HCT116 (cell line): ENCODE results near the gene CDR2L. TPM values are rescaled to one million over a fixed set of nuclear protein-coding genes. Genes with fewer than 3 reads are reported as not detected.

Experiments
- ATAC-seq: fragments of 200-7000 bp; cut with Tn5 transposase; 2 replicates; pipeline ENCODE4 v1.9.1; 2020; ENCODE audit warnings: mild to moderate bottlenecking, moderate library complexity
- BruUV-seq: library from RNA; stranded (reverse); fragments of 400-500 nt; replicated peaks from 2 replicates; lab custom pipeline; 2021; lab: Mats Ljungman, UMichigan
- CTCF ChIA-PET: fragments of 300-600 bp; sonication (Branson Sonifier 250); formaldehyde crosslinking; loops from one replicate; lab custom pipeline; 2021; ENCODE audit warnings: antibody characterized with exemption; lab: Charles Lee
- POLR2A ChIA-PET: fragments of 300-600, 350-600 bp; sonication (Branson Sonifier 250); formaldehyde crosslinking; loops from one replicate; lab custom pipeline; 2021; ENCODE audit warnings: antibody characterized with exemption; lab: Charles Lee
- RAD21 ChIA-PET, 2 experiments: fragments of 300-600 bp; sonication (Branson Sonifier 250); formaldehyde crosslinking; loops; one replicate each; lab custom pipeline; 2023; ENCODE audit warnings: low total read pairs in 2 of 2; ENCODE audit not compliant: uncharacterized antibody in 2 of 2, unreplicated experiment in 2 of 2, low non-redundant PET in 1 of 2; lab: Charles Lee
- DNase-seq: peaks from one replicate; pipeline ENCODE4 v3.0.0-alpha.2; 2010; ENCODE audit warnings: low read depth, low spot score
- H2AFZ ChIP-seq: fragments of 200-600 bp; shearing (Covaris generic), sonication (generic); 2 replicates; pipeline ENCODE4 v1.6.1; 2017; ENCODE audit warnings: low read depth, mixed run types, mixed read lengths, antibody characterized with exemption, low read length; ENCODE audit not compliant: poor library complexity, severe bottlenecking
- H3K27ac ChIP-seq: 2 replicates; pipeline ENCODE4 v1.5.1; 2012; ENCODE audit warnings: low read depth, low read length
- H3K27me3 ChIP-seq: fragments of 200-600 bp; sonication (generic); 2 replicates; pipeline ENCODE4 v1.6.1; 2016; ENCODE audit warnings: mixed run types, low read length, mixed read lengths; ENCODE audit not compliant: insufficient read depth
- H3K36me3 ChIP-seq, 2 experiments: fragments of 200-500 bp in 1 of 2; fragments of 200-600 bp in 1 of 2; sonication (Bioruptor generic) in 1 of 2; sonication (generic) in 1 of 2; 2 replicates each; pipeline versions ENCODE4 v1.5.1 to v1.6.1; 2014 to 2016; ENCODE audit warnings: low read length in 2 of 2, inconsistent platforms in 1 of 2, mixed read lengths in 1 of 2, mixed run types in 1 of 2; ENCODE audit not compliant: insufficient read depth in 2 of 2, control insufficient read depth in 1 of 2
- H3K4me1 ChIP-seq, 2 experiments: fragments of 200-600 bp in 1 of 2; sonication (generic) in 1 of 2; 2 replicates each; pipeline versions ENCODE4 v1.5.1 to v1.6.1; 2012 to 2017; ENCODE audit warnings: low read length in 2 of 2, inconsistent platforms in 1 of 2, mild to moderate bottlenecking in 1 of 2, mixed read lengths in 1 of 2, mixed run types in 1 of 2, moderate library complexity in 1 of 2; ENCODE audit not compliant: insufficient read depth in 2 of 2, control insufficient read depth in 1 of 2
- H3K4me2 ChIP-seq: fragments of 200-600 bp; sonication (generic); 2 replicates; pipeline ENCODE4 v1.6.1; 2017; ENCODE audit warnings: mixed run types, low read length, mixed read lengths
- H3K4me3 ChIP-seq, 2 experiments: fragments of 200-600 bp in 1 of 2; sonication (generic) in 1 of 2; replicated peaks in 1 of 2; 2 replicates each; pipeline ENCODE4 v1.5.1; 2011 to 2016; ENCODE audit warnings: low read length in 2 of 2, control low read depth in 1 of 2, low read depth in 1 of 2, mild to moderate bottlenecking in 1 of 2, mixed read lengths in 1 of 2, mixed run types in 1 of 2
- H3K79me2 ChIP-seq: fragments of 200-600 bp; sonication (generic); 2 replicates; pipeline ENCODE4 v1.6.1; 2017; ENCODE audit warnings: mild to moderate bottlenecking, mixed run types, low read length, moderate library complexity, mixed read lengths; ENCODE audit not compliant: insufficient read depth
- H3K9ac ChIP-seq: fragments of 200-600 bp; sonication (generic); 2 replicates; pipeline ENCODE4 v1.6.1; 2016; ENCODE audit warnings: low read length, mixed read lengths
- H3K9me2 ChIP-seq: fragments of 200-600 bp; sonication (generic), shearing (Covaris generic); 2 replicates; pipeline ENCODE4 v1.6.1; 2017; ENCODE audit warnings: mixed run types, mild to moderate bottlenecking, moderate library complexity; ENCODE audit not compliant: insufficient read depth
- H3K9me3 ChIP-seq, 2 experiments: fragments of 200-500 bp in 1 of 2; fragments of 200-600 bp in 1 of 2; sonication (Bioruptor generic) in 1 of 2; sonication (generic) in 1 of 2; 2 replicates each; pipeline ENCODE4 v1.6.1; 2014 to 2017; ENCODE audit warnings: low read length in 2 of 2, mixed read lengths in 2 of 2, inconsistent platforms in 1 of 2, low read depth in 1 of 2, mild to moderate bottlenecking in 1 of 2, mixed run types in 1 of 2, moderate library complexity in 1 of 2; ENCODE audit not compliant: control insufficient read depth in 1 of 2, insufficient read depth in 1 of 2
- H4K20me1 ChIP-seq: fragments of 200-600 bp; sonication (generic), shearing (Covaris generic); 2 replicates; pipeline ENCODE4 v1.6.1; 2017; ENCODE audit warnings: mixed run types, mild to moderate bottlenecking, moderate library complexity; ENCODE audit not compliant: insufficient read depth
- CEBPB ChIP-seq: IDR thresholded peaks from 2 replicates; pipeline ENCODE4 v1.6.1; 2012; ENCODE audit warnings: low read depth
- EGR1 ChIP-seq: IDR thresholded peaks from 2 replicates; pipeline ENCODE4 v1.6.1; 2012; ENCODE audit warnings: low read depth
- EZH2 ChIP-seq: fragments of 200-600 bp; sonication (generic); IDR thresholded peaks from 2 replicates; pipeline ENCODE4 v1.6.1; 2017; ENCODE audit warnings: antibody characterized with exemption, mixed run types
- EZH2phosphoT487 ChIP-seq: fragments of 200-600 bp; IDR thresholded peaks from 2 replicates; pipeline ENCODE4 v1.6.1; 2018; ENCODE audit warnings: antibody characterized with exemption, borderline replicate concordance
- FOSL1 ChIP-seq: IDR thresholded peaks from 2 replicates; pipeline ENCODE4 v1.6.1; 2012; ENCODE audit warnings: low read depth
- POLR2A ChIP-seq: IDR thresholded peaks from 2 replicates; pipeline ENCODE4 v1.7.0; 2011; ENCODE audit warnings: borderline replicate concordance; ENCODE audit not compliant: insufficient read depth, insufficient read length; ENCODE audit errors: extremely low read depth
- POLR2AphosphoS5 ChIP-seq: IDR thresholded peaks from 2 replicates; pipeline ENCODE4 v1.6.1; 2011; ENCODE audit warnings: mild to moderate bottlenecking, low read depth, low read length, moderate library complexity
- SIN3A ChIP-seq: IDR thresholded peaks from 2 replicates; pipeline ENCODE4 v1.6.1; 2012; ENCODE audit warnings: low read depth
- SP1 ChIP-seq: IDR thresholded peaks from 2 replicates; pipeline ENCODE4 v1.6.1; 2012; ENCODE audit warnings: low read depth
- SRF ChIP-seq: IDR thresholded peaks from 2 replicates; pipeline ENCODE4 v1.6.1; 2012; ENCODE audit warnings: low read depth
- TCF7L2 ChIP-seq: IDR thresholded peaks from 2 replicates; pipeline ENCODE4 v1.7.0; 2011; ENCODE audit warnings: borderline replicate concordance, inconsistent platforms; ENCODE audit not compliant: insufficient read depth, insufficient read length; ENCODE audit errors: extremely low read depth
- ZFX ChIP-seq: fragments of 450-650 bp; IDR thresholded peaks from 2 replicates; pipeline ENCODE4 v1.6.1; 2017
- ZNF274 ChIP-seq: fragments of 200-500 bp; sonication (Bioruptor generic); IDR thresholded peaks from 2 replicates; pipeline ENCODE4 v1.6.1; 2014; ENCODE audit warnings: mild to moderate bottlenecking, low read depth, low read length, inconsistent platforms
- intact Hi-C: fragments of 100-400 bp; cut with micrococcal nuclease; formaldehyde crosslinking; loops from 2 replicates; pipeline ENCODE4 v1.10.0; 2022
- total RNA-seq: library from RNA; stranded (reverse); gene quantifications from one replicate; pipeline ENCODE4 v1.2.1, GENCODE V29; 2021; ENCODE audit not compliant: unreplicated experiment
- TF ChIP-seq, protein P1 (sequence below): IDR thresholded peaks from 2 replicates; pipeline ENCODE4 v1.6.1; 2012
- TF ChIP-seq, protein P2 (sequence below): IDR thresholded peaks from 2 replicates; pipeline ENCODE4 v1.6.1; 2012
- TF ChIP-seq, protein P3 (sequence below): IDR thresholded peaks from 2 replicates; pipeline ENCODE4 v1.6.1; 2011; ENCODE audit warnings: mild to moderate bottlenecking, low read length, moderate library complexity; ENCODE audit not compliant: insufficient replicate concordance; ENCODE audit errors: extremely low read depth
- TF ChIP-seq, protein P4 (sequence below), 3 experiments: fragments of 200-600 bp in 1 of 3; sonication (generic) in 1 of 3; IDR thresholded peaks in 2 of 3; conservative IDR thresholded peaks in 1 of 3; 2 replicates each; pipeline ENCODE4 v1.5.1; 2012 to 2017; ENCODE audit warnings: low read depth in 2 of 3, low read length in 2 of 3, antibody characterized with exemption in 1 of 3, borderline replicate concordance in 1 of 3, control low read depth in 1 of 3, mild to moderate bottlenecking in 1 of 3, mixed read lengths in 1 of 3, mixed run types in 1 of 3, moderate library complexity in 1 of 3; ENCODE audit not compliant: insufficient read depth in 1 of 3

The CDR2L gene
- total RNA-seq, 1 experiment from 2014 or later, result 26.5 TPM

DNA sequence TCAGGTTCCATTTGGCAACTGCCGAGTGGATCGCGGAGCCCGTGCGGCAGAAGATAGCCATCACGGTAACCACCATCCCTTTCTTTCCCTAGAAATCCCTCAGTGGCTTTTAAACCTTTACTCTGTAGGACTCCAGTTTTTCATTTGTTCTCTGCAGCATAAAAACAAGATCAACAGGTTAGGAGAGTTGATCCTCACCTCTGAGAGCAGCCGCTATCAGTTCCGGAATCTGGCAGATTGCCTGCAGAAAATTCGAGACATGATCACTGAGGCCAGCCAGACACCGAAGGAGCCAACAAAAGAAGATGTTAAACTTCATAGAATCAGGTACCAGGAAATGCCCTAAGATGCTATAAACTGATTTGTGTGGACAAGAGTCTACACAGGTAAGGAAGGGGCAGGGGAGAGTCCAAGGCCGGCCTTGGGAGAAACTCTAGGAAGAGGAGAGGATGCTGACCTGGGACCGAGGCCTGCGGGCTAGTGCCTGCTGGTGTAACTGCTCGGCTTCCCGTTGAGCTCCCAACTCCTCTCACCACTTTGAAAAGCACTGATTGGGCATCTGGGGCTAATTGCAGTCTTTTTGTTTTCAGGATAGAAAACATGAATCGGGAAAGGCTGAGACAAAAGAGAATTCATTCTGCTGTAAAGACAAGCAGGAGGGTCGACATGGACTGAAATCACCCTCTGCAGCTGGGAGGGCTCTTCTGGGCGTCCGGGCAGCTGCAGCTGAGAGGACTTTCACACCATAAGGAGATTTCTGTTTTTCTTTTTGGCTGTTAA is 33.1 kb downstream of the CDR2L start (continued):
- TF ChIP-seq POLR2A, result no peak
- TF ChIP-seq, all 23 proteins: peak for 0

DNA sequence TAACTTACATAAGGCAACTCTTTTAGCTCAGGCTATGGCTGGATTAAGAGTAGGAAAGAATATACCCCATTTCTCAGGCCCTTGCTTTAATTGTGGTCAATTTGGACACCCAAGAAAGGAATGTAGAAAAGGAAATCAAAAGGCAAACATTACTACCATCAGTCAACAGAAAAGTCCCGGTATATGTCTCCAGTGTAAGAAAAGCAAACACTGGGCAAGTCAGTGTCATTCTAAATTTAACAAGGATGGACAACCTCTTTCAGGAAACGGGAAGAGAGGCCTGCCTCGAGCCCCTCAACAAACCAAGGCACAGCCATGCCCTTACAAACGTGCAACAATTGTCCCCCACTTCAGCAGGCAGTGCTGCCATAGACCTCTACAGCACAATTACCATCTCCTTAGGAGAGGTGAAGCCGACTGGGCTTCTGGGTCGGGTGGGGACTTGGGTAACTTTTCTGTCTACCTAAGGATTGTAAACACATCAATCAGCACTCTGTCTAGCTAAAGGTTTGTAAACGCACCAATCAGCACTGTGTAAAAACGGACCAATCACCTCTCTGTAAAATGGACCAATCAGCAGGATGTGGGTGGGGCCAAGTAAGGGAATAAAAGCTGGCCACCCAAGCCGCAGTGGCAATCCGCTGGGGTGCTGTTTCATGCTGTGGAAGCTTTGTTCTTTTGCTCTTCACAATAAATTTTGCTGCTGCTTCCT is 37.4 kb downstream of the CDR2L start:
- RAD21 ChIA-PET, result no interaction called here
- Histone ChIP-seq H3K27ac (no peak overlapping the region), H3K27me3 (no peaks in the 10 kb centered on the region), H3K9me2 (no peaks in the 10 kb centered on the region), H3K36me3 (peaks cover 7 to 27% of the 10 kb centered on the region in 2 experiments; a peak in 3 of 4 replicates), H3K4me1 (no peaks in the 10 kb centered on the region), H3K9ac (no peak overlapping the region), H2AFZ (no peak overlapping the region), H3K4me3 (no peak overlapping the region), H3K4me2 (no peak overlapping the region), H3K9me3 (peaks cover 5 to 6% of the 10 kb centered on the region in 2 experiments; a peak in 2 of 4 replicates), H4K20me1 (no peaks in the 10 kb centered on the region), H3K79me2 (no peaks in the 10 kb centered on the region)
- intact Hi-C loops, result no loop called here
- no peak for ATAC-seq
- BruUV-seq, result no TSS peak
- DNase-seq, result no peak
- CTCF ChIA-PET, result interaction anchor here (2.5 kb wide), 1 partner anchor 12 kb away, joined by 9 read pairs; the partner anchor contains the start of gene MRPL58
- TF ChIP-seq, protein P1, sequence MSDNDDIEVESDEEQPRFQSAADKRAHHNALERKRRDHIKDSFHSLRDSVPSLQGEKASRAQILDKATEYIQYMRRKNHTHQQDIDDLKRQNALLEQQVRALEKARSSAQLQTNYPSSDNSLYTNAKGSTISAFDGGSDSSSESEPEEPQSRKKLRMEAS, result no peak
- TF ChIP-seq EZH2 (no peak), POLR2AphosphoS5 (no peak), CEBPB (no peak), ZNF274 (no peak), EGR1 (no peak), SRF (no peak), FOSL1 (no peak), EZH2phosphoT487 (no peak), SIN3A (no peak), SP1 (no peak), ZFX (no peak), TCF7L2 (no peak)
- TF ChIP-seq, protein P2, sequence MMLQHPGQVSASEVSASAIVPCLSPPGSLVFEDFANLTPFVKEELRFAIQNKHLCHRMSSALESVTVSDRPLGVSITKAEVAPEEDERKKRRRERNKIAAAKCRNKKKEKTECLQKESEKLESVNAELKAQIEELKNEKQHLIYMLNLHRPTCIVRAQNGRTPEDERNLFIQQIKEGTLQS, result no peak
- TF ChIP-seq, protein P3, sequence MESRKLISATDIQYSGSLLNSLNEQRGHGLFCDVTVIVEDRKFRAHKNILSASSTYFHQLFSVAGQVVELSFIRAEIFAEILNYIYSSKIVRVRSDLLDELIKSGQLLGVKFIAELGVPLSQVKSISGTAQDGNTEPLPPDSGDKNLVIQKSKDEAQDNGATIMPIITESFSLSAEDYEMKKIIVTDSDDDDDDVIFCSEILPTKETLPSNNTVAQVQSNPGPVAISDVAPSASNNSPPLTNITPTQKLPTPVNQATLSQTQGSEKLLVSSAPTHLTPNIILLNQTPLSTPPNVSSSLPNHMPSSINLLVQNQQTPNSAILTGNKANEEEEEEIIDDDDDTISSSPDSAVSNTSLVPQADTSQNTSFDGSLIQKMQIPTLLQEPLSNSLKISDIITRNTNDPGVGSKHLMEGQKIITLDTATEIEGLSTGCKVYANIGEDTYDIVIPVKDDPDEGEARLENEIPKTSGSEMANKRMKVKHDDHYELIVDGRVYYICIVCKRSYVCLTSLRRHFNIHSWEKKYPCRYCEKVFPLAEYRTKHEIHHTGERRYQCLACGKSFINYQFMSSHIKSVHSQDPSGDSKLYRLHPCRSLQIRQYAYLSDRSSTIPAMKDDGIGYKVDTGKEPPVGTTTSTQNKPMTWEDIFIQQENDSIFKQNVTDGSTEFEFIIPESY, result no peak
- TF ChIP-seq, protein P4, sequence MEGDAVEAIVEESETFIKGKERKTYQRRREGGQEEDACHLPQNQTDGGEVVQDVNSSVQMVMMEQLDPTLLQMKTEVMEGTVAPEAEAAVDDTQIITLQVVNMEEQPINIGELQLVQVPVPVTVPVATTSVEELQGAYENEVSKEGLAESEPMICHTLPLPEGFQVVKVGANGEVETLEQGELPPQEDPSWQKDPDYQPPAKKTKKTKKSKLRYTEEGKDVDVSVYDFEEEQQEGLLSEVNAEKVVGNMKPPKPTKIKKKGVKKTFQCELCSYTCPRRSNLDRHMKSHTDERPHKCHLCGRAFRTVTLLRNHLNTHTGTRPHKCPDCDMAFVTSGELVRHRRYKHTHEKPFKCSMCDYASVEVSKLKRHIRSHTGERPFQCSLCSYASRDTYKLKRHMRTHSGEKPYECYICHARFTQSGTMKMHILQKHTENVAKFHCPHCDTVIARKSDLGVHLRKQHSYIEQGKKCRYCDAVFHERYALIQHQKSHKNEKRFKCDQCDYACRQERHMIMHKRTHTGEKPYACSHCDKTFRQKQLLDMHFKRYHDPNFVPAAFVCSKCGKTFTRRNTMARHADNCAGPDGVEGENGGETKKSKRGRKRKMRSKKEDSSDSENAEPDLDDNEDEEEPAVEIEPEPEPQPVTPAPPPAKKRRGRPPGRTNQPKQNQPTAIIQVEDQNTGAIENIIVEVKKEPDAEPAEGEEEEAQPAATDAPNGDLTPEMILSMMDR (IDR thresholded peaks at IDR 0.05 in 2 of 3, conservative IDR thresholded peaks at IDR 0.05 in 1 of 3; ENCODE audit: borderline replicate concordance in 1 of 3, insufficient read depth in 1 of 3, low read depth in 2 of 3, low read length in 2 of 3), result no peak
- POLR2A ChIA-PET, result interaction anchor here (1.1 to 1.6 kb wide), 3 partner anchors 8 to 12 kb away, joined by 3 to 5 read pairs (median 4); partner anchors contain the start of gene MRPL58
